Measurements from ENCODE around the gene BMPR1B.

GRCh38 chr4:94909645-94910044 lies 151.9 kb downstream of the BMPR1B start:
- no peak for TF ChIP-seq POLR2AphosphoS5 (IDR thresholded peaks at IDR 0.05; ENCODE audit: low read depth, low read length)
- no peak for TF ChIP-seq POLR2A (IDR thresholded peaks at IDR 0.05; ENCODE audit: low read depth, low read length)
- TF ChIP-seq TAF1 (IDR thresholded peaks at IDR 0.05; ENCODE audit: low read depth, low read length), result no peak
- no peak for TF ChIP-seq POU2F2 (IDR thresholded peaks at IDR 0.05; ENCODE audit: low read depth, low read length)
- no peak for TF ChIP-seq SPI1 (IDR thresholded peaks at IDR 0.05; ENCODE audit: low read depth, low read length)

Data from GM12891 (cell line).